Measurements from ENCODE around the gene CBX6. TPM values are rescaled to one million over a fixed set of nuclear protein-coding genes. Genes with fewer than 3 reads are reported as not detected.

CBX6 gene
- total and polyA plus RNA-seq, 2 of the 8 experiments (the other 6 are each of a cell fraction or from before 2014, with no cell fraction given) = 10.6 to 27.5 TPM

DNA sequence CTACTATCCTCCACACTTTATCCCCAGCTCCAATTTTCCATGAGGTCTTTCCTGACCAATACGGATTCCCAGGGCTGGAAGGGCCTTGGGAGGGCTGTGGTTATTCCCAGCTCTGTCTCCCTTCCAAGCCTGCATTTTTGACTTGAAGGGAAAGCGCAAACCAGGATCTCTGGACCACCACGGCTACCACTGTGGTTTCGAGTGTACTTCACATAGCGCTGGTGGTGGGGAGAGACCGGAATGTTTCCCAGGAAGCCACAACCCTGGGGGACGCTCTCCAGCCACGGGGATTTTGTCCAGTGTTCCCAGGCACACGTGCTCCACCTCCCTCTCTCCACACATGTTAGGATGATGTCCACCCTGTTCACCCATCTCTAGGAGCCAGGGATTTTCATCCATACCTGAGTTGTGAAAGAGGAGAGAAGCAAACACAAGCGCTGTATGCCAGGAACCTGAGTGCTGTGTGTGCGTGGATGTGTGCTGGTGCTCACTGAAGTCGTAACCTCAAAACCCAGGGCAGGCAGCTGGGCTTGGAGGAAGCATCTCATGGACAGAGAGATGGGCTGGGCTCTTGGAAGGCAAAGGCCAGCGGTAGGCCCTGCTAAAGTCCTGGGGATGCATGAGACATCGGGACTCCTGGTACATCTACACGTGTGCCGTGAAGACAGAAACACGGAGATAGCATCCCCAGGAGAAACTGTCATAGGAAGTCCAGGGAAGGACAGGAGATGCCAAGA, 26.8 kb downstream of the CBX6 start:
- H3K23ac ChIP-seq (ENCODE audit: insufficient read length) = no peak overlapping the region
- no peak overlapping the region; a peak in 1 of 4 replicates for H3K4me2 ChIP-seq (ENCODE audit: insufficient read depth in 1 of 2, low read depth in 2 of 2, low read length in 2 of 2)
- no peak overlapping the region for H2BK20ac ChIP-seq (ENCODE audit: low read length)
- no peak overlapping the region for H3K18ac ChIP-seq (ENCODE audit: extremely low read depth, low read length)
- H2BK5ac ChIP-seq (ENCODE audit: low read depth, low read length) = no peak overlapping the region
- H2AK5ac ChIP-seq (ENCODE audit: low read depth, low read length) = no peak overlapping the region; the same call in 1 of the 2 replicates
- 86% methylated on average over 17 of the region's 17 CpGs; no CpG with 5 or more reads in 1 of the 2 experiments for WGBS, 2 experiments (ENCODE audit: extremely low coverage in 1 of 2, insufficient coverage in 1 of 2, insufficient read length in 1 of 2, insufficient replicate concordance in 2 of 2, low coverage in 1 of 2, low lambda C conversion rate in 2 of 2, missing lambda C conversion rate in 1 of 2)
- H2BK120ac ChIP-seq (replicated peaks; ENCODE audit: low read depth, low read length) = no peak overlapping the region
- H4K8ac ChIP-seq (ENCODE audit: extremely low read depth, insufficient read depth, low read length) = no peak overlapping the region
- H2AFZ ChIP-seq (ENCODE audit: low read length) = no peak overlapping the region
- peak overlapping the region; percentile 59 for H4K91ac ChIP-seq (replicated peaks; ENCODE audit: insufficient read length, low read length)
- no peak overlapping the region; a peak in 1 of 7 replicates for H3K9ac ChIP-seq (replicated peaks in 1 of 4; ENCODE audit: extremely low read depth in 1 of 4, low read depth in 3 of 4, low read length in 3 of 4)
- no peaks in the 10 kb centered on the region for H3K9me3 ChIP-seq (ENCODE audit: insufficient read depth in 2 of 2, low read depth in 1 of 2, low read length in 1 of 2)
- H4K20me1 ChIP-seq (replicated peaks in 1 of 2; ENCODE audit: control insufficient read depth in 1 of 2, insufficient read depth in 2 of 2, low read length in 2 of 2) = peaks cover 0 to 4% of the 10 kb centered on the region in 2 experiments
- no peaks in the 10 kb centered on the region for H3K79me2 ChIP-seq (ENCODE audit: control insufficient read depth in 1 of 2, insufficient read depth in 2 of 2, low read length in 2 of 2)
- DNase-seq (ENCODE audit: low read depth in 1 of 2, low spot score in 2 of 2) (no peak), FAIRE-seq (no peak)
- no peak overlapping the region for H2BK12ac ChIP-seq (ENCODE audit: low read depth, low read length)
- H3K56ac ChIP-seq (replicated peaks; ENCODE audit: insufficient read length, low read depth, low read length) = no peak overlapping the region
- no peak overlapping the region for H3K4ac ChIP-seq (replicated peaks; ENCODE audit: insufficient read length, low read depth, low read length)
- no peak overlapping the region for H3K27ac ChIP-seq (ENCODE audit: low read depth, low read length)
- no peak overlapping the region for H3K4me3 ChIP-seq (ENCODE audit: extremely low read depth in 1 of 4, insufficient read depth in 2 of 4, low read depth in 3 of 4, low read length in 4 of 4)
- H3K36me3 ChIP-seq (ENCODE audit: control insufficient read depth in 2 of 4, insufficient read depth in 4 of 4, low read length in 3 of 4) = no peaks in the 10 kb centered on the region
- H3K4me1 ChIP-seq (replicated peaks in 1 of 4; ENCODE audit: control insufficient read depth in 3 of 4, insufficient read depth in 4 of 4, low read length in 3 of 4) = peaks cover 0 to 7% (median 3%) of the 10 kb centered on the region in 4 experiments; a peak in 4 of 7 replicates
- no peak overlapping the region for H3K14ac ChIP-seq (ENCODE audit: insufficient read length)
- no peak overlapping the region for H4K5ac ChIP-seq (ENCODE audit: insufficient read length, low read depth, low read length)
- no peaks in the 10 kb centered on the region for H3K79me1 ChIP-seq (ENCODE audit: low read depth, low read length)
- H3K23me2 ChIP-seq (ENCODE audit: low read depth, low read length) = peaks cover 8% of the 10 kb centered on the region; the same call in 1 of the 2 replicates
- peaks cover 16 to 45% (median 42%) of the 10 kb centered on the region in 4 experiments for H3K27me3 ChIP-seq (replicated peaks in 1 of 4; ENCODE audit: control insufficient read depth in 3 of 4, extremely low read depth in 1 of 4, insufficient read depth in 3 of 4, low read length in 3 of 4)
- no peak overlapping the region for H2BK15ac ChIP-seq (ENCODE audit: low read length)
- ChIA-PET POLR2A (ENCODE audit: partially characterized antibody) (interaction anchor here (0.9 to 1.7 kb wide), 4 partner anchors 8 to 26 kb away, joined by 3 to 4 read pairs (median 3); no protein-coding TSS in a partner anchor), CTCF (ENCODE audit: partially characterized antibody) (interaction anchor here (0.7 to 1.1 kb wide), 3 partner anchors 8 to 24 kb away, joined by 3 to 4 read pairs (median 3); no protein-coding TSS in a partner anchor)
- no peak for TF ChIP-seq USF2 (IDR thresholded peaks at IDR 0.05; ENCODE audit: low read length)
- no peak for TF ChIP-seq CTBP2 (IDR thresholded peaks at IDR 0.05; ENCODE audit: borderline replicate concordance, insufficient read depth, insufficient read length, low read length)
- TF ChIP-seq, protein P1, sequence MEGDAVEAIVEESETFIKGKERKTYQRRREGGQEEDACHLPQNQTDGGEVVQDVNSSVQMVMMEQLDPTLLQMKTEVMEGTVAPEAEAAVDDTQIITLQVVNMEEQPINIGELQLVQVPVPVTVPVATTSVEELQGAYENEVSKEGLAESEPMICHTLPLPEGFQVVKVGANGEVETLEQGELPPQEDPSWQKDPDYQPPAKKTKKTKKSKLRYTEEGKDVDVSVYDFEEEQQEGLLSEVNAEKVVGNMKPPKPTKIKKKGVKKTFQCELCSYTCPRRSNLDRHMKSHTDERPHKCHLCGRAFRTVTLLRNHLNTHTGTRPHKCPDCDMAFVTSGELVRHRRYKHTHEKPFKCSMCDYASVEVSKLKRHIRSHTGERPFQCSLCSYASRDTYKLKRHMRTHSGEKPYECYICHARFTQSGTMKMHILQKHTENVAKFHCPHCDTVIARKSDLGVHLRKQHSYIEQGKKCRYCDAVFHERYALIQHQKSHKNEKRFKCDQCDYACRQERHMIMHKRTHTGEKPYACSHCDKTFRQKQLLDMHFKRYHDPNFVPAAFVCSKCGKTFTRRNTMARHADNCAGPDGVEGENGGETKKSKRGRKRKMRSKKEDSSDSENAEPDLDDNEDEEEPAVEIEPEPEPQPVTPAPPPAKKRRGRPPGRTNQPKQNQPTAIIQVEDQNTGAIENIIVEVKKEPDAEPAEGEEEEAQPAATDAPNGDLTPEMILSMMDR (IDR thresholded peaks at IDR 0.05; ENCODE audit: control extremely low read depth in 1 of 3, insufficient read depth in 1 of 3, low read depth in 1 of 3, low read length in 3 of 3) = no peak
- TF ChIP-seq ATF2 (IDR thresholded peaks at IDR 0.05; ENCODE audit: low read length) = no peak
- TF ChIP-seq PHF8 (conservative IDR thresholded peaks at IDR 0.05; ENCODE audit: low read depth, low read length) = no peak
- TF ChIP-seq POLR2A (IDR thresholded peaks at IDR 0.05; ENCODE audit: control extremely low read depth in 1 of 2, low read depth in 2 of 2, low read length in 2 of 2) = no peak
